Erythroblast (primary cell): ENCODE data around the gene MACROD2.

Source experiments
- DNase-seq, 2 experiments: peaks; one replicate each; lab custom pipeline; 2025; lab: John Stamatoyannopoulos, UW
- GATA1 ChIP-seq: IDR thresholded peaks from 2 replicates; pipeline ENCODE4 v1.6.1; 2011; ENCODE audit warnings: low read depth, mild to moderate bottlenecking, control low read depth, low read length, moderate library complexity
- POLR2A ChIP-seq: IDR thresholded peaks from 2 replicates; pipeline ENCODE4 v1.6.1; 2011; ENCODE audit warnings: mild to moderate bottlenecking, low read length

MACROD2 gene

GRCh38 chr20:15578113-15578512 is 1582.8 kb downstream of the MACROD2 start:
- no peak for DNase-seq
- TF ChIP-seq POLR2A (no peak), GATA1 (no peak)

GRCh38 chr20:15579688-15580087 is 1584.4 kb downstream of the MACROD2 start:
- no peak for DNase-seq
- TF ChIP-seq POLR2A (no peak), GATA1 (no peak)

- TF ChIP-seq POLR2A (no peak), GATA1 (no peak)
- DNase-seq: no peak
Observed at GRCh38 chr20:15582146-15582760, 1586.9 kb downstream of the MACROD2 start.

- DNase-seq: no peak
- TF ChIP-seq POLR2A (no peak), GATA1 (no peak)
Observed at GRCh38 chr20:15584507-15584906, 1589.2 kb downstream of the MACROD2 start.

- no peak for DNase-seq
- TF ChIP-seq POLR2A (no peak), GATA1 (no peak)
Observed at GRCh38 chr20:15593081-15593480, 1597.8 kb downstream of the MACROD2 start.

- no peak for DNase-seq
- TF ChIP-seq GATA1 (no peak), POLR2A (no peak)
Observed at GRCh38 chr20:15594158-15594695, 1598.9 kb downstream of the MACROD2 start.

GRCh38 chr20:15596220-15596890 is 1601.0 kb downstream of the MACROD2 start:
- DNase-seq: no peak
- TF ChIP-seq POLR2A (no peak), GATA1 (no peak)

GRCh38 chr20:15597306-15597705 is 1602.0 kb downstream of the MACROD2 start:
- no peak for DNase-seq
- TF ChIP-seq POLR2A (no peak), GATA1 (no peak)

GRCh38 chr20:15599961-15600360 is 1604.6 kb downstream of the MACROD2 start:
- no peak for TF ChIP-seq GATA1
- no peak for TF ChIP-seq POLR2A
- DNase-seq: no peak

- TF ChIP-seq GATA1 (no peak), POLR2A (no peak)
Observed at GRCh38 chr20:15600565-15600964, 1605.2 kb downstream of the MACROD2 start.

GRCh38 chr20:15603506-15603905 is 1608.2 kb downstream of the MACROD2 start:
- no peak for DNase-seq
- TF ChIP-seq GATA1 (no peak), POLR2A (no peak)

More at GRCh38 chr20:15600565-15600964, 1605.2 kb downstream of the MACROD2 start:
- no peak for DNase-seq

GRCh38 chr20:15603978-15604805 is 1608.9 kb downstream of the MACROD2 start:
- TF ChIP-seq GATA1 (no peak), POLR2A (no peak)
- no peak for DNase-seq

- no peak for TF ChIP-seq GATA1
- TF ChIP-seq POLR2A: no peak
- no peak for DNase-seq
Observed at GRCh38 chr20:15609921-15610320, 1614.6 kb downstream of the MACROD2 start.

GRCh38 chr20:15610787-15611186 is 1615.5 kb downstream of the MACROD2 start:
- DNase-seq: no peak
- no peak for TF ChIP-seq POLR2A
- no peak for TF ChIP-seq GATA1

- DNase-seq: no peak
- TF ChIP-seq GATA1 (no peak), POLR2A (no peak)
Observed at GRCh38 chr20:15611541-15611940, 1616.2 kb downstream of the MACROD2 start.
